HG03460 (cell line): ENCODE measurements around the gene MYL7.

Source experiments
- ATAC-seq: cut with Tn5 transposase; IDR thresholded peaks from one replicate; pipeline ENCODE4 v1.9.1; 2021; ENCODE audit not compliant: unreplicated experiment

MYL7 gene

GRCh38 chr7:44112997-44113763 lies 28.0 kb downstream of the MYL7 start:
- no peak for ATAC-seq

GRCh38 chr7:44112231-44112996 lies 28.7 kb downstream of the MYL7 start:
- no peak for ATAC-seq

GRCh38 chr7:44111761-44112160 lies 29.4 kb downstream of the MYL7 start:
- ATAC-seq, result no peak

GRCh38 chr7:44110719-44111635 lies 30.2 kb downstream of the MYL7 start:
- ATAC-seq, result no peak

GRCh38 chr7:44109991-44110390 lies 31.1 kb downstream of the MYL7 start:
- no peak for ATAC-seq

GRCh38 chr7:44108768-44109750 lies 32.1 kb downstream of the MYL7 start:
- no peak for ATAC-seq

GRCh38 chr7:44107961-44108767 lies 33.0 kb downstream of the MYL7 start:
- no peak for ATAC-seq

- no peak for ATAC-seq
Observed at GRCh38 chr7:44107116-44107960, 33.8 kb downstream of the MYL7 start.

- no peak for ATAC-seq
Observed at GRCh38 chr7:44106311-44107065, 34.6 kb downstream of the MYL7 start.

- ATAC-seq, result no peak
Observed at GRCh38 chr7:44105832-44106231, 35.3 kb downstream of the MYL7 start.

GRCh38 chr7:44104860-44105771 lies 36.0 kb downstream of the MYL7 start:
- ATAC-seq, result no peak

- no peak for ATAC-seq
Observed at GRCh38 chr7:44103923-44104859, 36.9 kb downstream of the MYL7 start, which contains the start of gene AEBP1. TSS of gene AEBP1 (plus strand) at chr7:44104345. CDS start at chr7:44104666, 321 bp downstream.

GRCh38 chr7:44103566-44103922 lies 37.6 kb downstream of the MYL7 start:
- no peak for ATAC-seq

GRCh38 chr7:44102846-44103565 lies 38.1 kb downstream of the MYL7 start:
- ATAC-seq, result no peak
